Suprapubic skin (tissue), 4 donors: ENCODE data around the gene KIF11. TPM values are rescaled to one million over a fixed set of nuclear protein-coding genes. Genes with fewer than 3 reads are reported as not detected.

Experiments used
- DNase-seq, 2 donors: peaks; one replicate each; pipeline ENCODE4 v3.0.0-alpha.2; 2019; ENCODE audit warnings: low spot score in 2 of 2
- H3K27ac ChIP-seq: fragments of 200-600 bp; sonication (generic); one replicate; pipeline ENCODE4 v1.5.1; 2019
- H3K27me3 ChIP-seq: fragments of 200-600 bp; sonication (generic); one replicate; pipeline ENCODE4 v1.5.1; 2019
- H3K36me3 ChIP-seq: fragments of 200-600 bp; sonication (generic); one replicate; pipeline ENCODE4 v1.5.1; 2019
- H3K4me1 ChIP-seq: fragments of 200-600 bp; sonication (generic); one replicate; pipeline ENCODE4 v1.5.1; 2019
- H3K4me3 ChIP-seq: fragments of 200-600 bp; sonication (generic); one replicate; pipeline ENCODE4 v1.5.1; 2019; ENCODE audit warnings: mild to moderate bottlenecking
- H3K9me3 ChIP-seq: fragments of 200-600 bp; sonication (generic); one replicate; pipeline ENCODE4 v1.5.1; 2019
- EP300 ChIP-seq: sonication (generic); formaldehyde crosslinking; IDR thresholded peaks from one replicate; pipeline ENCODE4 v1.6.1; 2017; ENCODE audit warnings: antibody characterized with exemption
- POLR2A ChIP-seq, 2 donors: fragments of 450-650 bp; IDR thresholded peaks; one replicate each; pipeline ENCODE4 v1.6.1; 2017; ENCODE audit warnings: antibody characterized with exemption in 2 of 2, mild to moderate bottlenecking in 2 of 2, moderate library complexity in 2 of 2
- POLR2AphosphoS5 ChIP-seq, 3 donors: sonication (generic); formaldehyde crosslinking; IDR thresholded peaks; one replicate each; pipeline ENCODE4 v1.6.1; 2017; ENCODE audit warnings: antibody characterized with exemption in 3 of 3
- WGBS: methylation state at CpG from one replicate; pipeline ENCODE4 v1.1.5; 2018; 5-methylcytosine and 5-hydroxymethylcytosine counted together
- total RNA-seq, 4 donors: library from RNA; depleted of rRNA; stranded (reverse); fragments of >200 nt; gene quantifications; one replicate each; pipeline ENCODE4 v1.1.0, GENCODE V29; 2016
- TF ChIP-seq, protein P1 (sequence below), 2 donors: fragments of 200-600 bp in 1 of 2; fragments of 450-650 bp in 1 of 2; sonication (generic) in 1 of 2; IDR thresholded peaks; one replicate each; pipeline ENCODE4 v1.5.1; 2016 to 2019; ENCODE audit warnings: antibody characterized with exemption in 2 of 2, mild to moderate bottlenecking in 1 of 2, moderate library complexity in 1 of 2

The KIF11 gene
- 1 to 10 TPM; 3.1 to 5.4 (median 4.1) TPM for total RNA-seq

DNA sequence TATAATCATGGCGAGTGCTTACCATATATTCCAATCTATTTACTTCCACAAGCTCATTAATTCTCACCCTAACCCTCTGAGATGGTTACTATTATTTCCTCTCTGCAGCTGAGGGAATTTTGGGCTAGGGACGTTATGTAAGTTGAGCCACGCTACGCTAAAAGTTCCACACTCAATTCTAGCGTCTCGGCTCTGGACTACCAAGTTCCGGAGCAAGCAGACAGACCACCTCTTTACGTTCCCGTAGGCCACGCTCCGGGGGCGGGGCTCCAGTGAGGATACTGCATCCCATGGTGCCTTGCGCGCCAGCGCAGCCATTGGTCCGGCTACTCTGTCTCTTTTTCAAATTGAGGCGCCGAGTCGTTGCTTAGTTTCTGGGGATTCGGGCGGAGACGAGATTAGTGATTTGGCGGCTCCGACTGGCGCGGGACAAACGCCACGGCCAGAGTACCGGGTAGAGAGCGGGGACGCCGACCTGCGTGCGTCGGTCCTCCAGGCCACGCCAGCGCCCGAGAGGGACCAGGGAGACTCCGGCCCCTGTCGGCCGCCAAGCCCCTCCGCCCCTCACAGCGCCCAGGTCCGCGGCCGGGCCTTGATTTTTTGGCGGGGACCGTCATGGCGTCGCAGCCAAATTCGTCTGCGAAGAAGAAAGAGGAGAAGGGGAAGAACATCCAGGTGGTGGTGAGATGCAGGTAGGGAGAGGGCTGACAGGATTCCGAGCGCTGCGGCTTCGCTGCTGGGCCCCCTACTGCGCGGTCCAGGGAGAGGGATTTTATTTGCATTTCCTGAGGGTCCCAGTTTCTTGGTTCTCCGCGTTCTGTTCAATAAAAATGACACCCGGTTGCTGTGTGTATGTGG, at the start of gene KIF11:
TSS of gene KIF11 (plus strand) at position 370 of the 858 bp plus-strand sequence. CDS start at position 616, 246 bp downstream.
- H3K4me3 ChIP-seq = peak within 1 kb of the TSS; percentile 83
- WGBS = under 1% methylated on average over 47 of the region's 61 CpGs
- H3K4me1 ChIP-seq = peaks cover 26% of the 10 kb centered on the region
- DNase-seq = peak; percentile 98
- no peaks in the 10 kb centered on the region for H3K27me3 ChIP-seq
- H3K36me3 ChIP-seq = no peaks in the 10 kb centered on the region
- H3K27ac ChIP-seq = peak within 1 kb of the TSS; percentile 94
- TF ChIP-seq POLR2AphosphoS5 (IDR thresholded peaks at IDR 0.05) = peak in 2 of 3 donors; percentile 73 to 74
- TF ChIP-seq POLR2A (IDR thresholded peaks at IDR 0.05) = peak; percentile 81 to 87
- TF ChIP-seq EP300 = no peak
- H3K9me3 ChIP-seq = no peaks in the 10 kb centered on the region

DNA sequence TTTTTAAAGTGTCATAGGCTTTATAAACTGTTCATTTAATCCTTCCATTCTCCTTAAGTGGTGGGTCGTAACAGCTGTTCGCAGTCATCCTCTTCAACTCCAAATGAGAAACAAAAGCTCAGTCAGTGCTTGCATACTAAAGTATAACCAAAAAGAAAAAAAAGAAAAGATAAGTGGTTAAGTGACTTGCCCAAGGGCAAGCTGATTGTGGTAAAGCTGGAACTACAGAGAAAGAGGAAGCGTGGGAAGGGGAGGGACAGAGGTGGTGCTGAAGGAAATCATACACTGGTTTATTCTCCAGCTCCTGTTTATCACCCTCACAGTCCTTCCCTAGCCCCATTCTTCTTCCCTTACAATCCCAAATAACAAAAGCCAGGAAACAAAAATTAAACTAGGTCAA, 48.6 kb upstream of the KIF11 start:
- DNase-seq = no peak
- WGBS = 44% methylated on average over 3 of the region's 3 CpGs
- peaks cover 15% of the 10 kb centered on the region for H3K4me1 ChIP-seq
- no peaks in the 10 kb centered on the region for H3K9me3 ChIP-seq
- TF ChIP-seq, protein P1, sequence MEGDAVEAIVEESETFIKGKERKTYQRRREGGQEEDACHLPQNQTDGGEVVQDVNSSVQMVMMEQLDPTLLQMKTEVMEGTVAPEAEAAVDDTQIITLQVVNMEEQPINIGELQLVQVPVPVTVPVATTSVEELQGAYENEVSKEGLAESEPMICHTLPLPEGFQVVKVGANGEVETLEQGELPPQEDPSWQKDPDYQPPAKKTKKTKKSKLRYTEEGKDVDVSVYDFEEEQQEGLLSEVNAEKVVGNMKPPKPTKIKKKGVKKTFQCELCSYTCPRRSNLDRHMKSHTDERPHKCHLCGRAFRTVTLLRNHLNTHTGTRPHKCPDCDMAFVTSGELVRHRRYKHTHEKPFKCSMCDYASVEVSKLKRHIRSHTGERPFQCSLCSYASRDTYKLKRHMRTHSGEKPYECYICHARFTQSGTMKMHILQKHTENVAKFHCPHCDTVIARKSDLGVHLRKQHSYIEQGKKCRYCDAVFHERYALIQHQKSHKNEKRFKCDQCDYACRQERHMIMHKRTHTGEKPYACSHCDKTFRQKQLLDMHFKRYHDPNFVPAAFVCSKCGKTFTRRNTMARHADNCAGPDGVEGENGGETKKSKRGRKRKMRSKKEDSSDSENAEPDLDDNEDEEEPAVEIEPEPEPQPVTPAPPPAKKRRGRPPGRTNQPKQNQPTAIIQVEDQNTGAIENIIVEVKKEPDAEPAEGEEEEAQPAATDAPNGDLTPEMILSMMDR (IDR thresholded peaks at IDR 0.05) = no peak
- TF ChIP-seq POLR2A (IDR thresholded peaks at IDR 0.05) = no peak
- TF ChIP-seq EP300 = no peak
- no peak for TF ChIP-seq POLR2AphosphoS5 (IDR thresholded peaks at IDR 0.05)
- no peak overlapping the region for H3K27ac ChIP-seq
- no peaks in the 10 kb centered on the region for H3K27me3 ChIP-seq
- H3K36me3 ChIP-seq = peaks cover 5% of the 10 kb centered on the region
- no peak overlapping the region for H3K4me3 ChIP-seq

DNA sequence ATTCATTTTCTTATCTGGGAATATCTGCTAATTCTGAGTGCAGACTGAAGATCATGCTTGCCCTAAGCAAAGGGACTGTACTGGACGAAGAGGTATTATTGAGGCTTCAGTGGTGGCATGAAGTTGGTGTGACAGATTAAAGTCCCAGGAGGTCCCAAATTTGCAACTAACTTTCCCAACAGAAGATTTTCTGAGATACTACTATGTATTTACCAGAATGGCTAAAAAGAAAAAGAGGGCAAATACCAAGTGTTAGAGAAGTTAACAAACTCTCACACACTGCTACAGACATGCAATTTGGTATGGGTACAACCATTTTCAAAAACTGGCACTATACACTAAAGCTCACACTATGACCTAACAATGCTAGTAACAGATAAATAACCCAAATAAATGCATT, 47.4 kb upstream of the KIF11 start:
- 83% methylated on average over 1 of the region's 1 CpG for WGBS

DNA sequence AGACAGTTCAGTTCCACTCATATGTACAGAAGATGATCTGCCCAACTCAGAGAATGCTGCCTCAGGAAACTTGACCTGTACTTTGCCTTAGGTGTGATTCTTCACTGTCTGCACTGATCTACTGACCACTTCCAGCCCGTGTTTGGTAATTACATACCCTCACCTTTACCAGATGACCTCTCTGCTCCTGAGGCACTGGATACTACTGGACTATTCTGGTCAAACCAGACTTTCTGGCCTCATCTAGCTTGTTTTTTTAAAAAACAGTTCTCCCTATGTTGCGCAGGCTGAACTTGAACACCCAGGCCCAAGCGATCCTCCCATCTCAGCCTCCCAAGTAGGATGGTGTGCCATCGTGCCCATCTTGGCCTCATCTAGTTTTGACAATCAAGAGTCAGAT, 45.3 kb upstream of the KIF11 start:
- no peaks in the 10 kb centered on the region for H3K9me3 ChIP-seq
- WGBS = 94% methylated on average over 4 of the region's 4 CpGs
- no peak overlapping the region for H3K4me3 ChIP-seq
- peaks cover 10% of the 10 kb centered on the region for H3K36me3 ChIP-seq
- no peaks in the 10 kb centered on the region for H3K27me3 ChIP-seq
- H3K27ac ChIP-seq = no peak overlapping the region
- peaks cover 15% of the 10 kb centered on the region for H3K4me1 ChIP-seq
- TF ChIP-seq POLR2AphosphoS5 (IDR thresholded peaks at IDR 0.05) (no peak), EP300 (no peak), POLR2A (IDR thresholded peaks at IDR 0.05) (no peak)
- TF ChIP-seq, protein P1 (IDR thresholded peaks at IDR 0.05) = no peak
- DNase-seq = no peak

More for the DNA sequence above, 47.4 kb upstream of the KIF11 start:
- no peaks in the 10 kb centered on the region for H3K27me3 ChIP-seq
- H3K36me3 ChIP-seq = peaks cover 5% of the 10 kb centered on the region
- TF ChIP-seq EP300 (no peak), POLR2AphosphoS5 (IDR thresholded peaks at IDR 0.05) (no peak), POLR2A (IDR thresholded peaks at IDR 0.05) (no peak)
- TF ChIP-seq, protein P1 (IDR thresholded peaks at IDR 0.05) = no peak
- peaks cover 15% of the 10 kb centered on the region for H3K4me1 ChIP-seq
- DNase-seq = no peak
- H3K27ac ChIP-seq = no peak overlapping the region
- no peak overlapping the region for H3K4me3 ChIP-seq
- H3K9me3 ChIP-seq = no peaks in the 10 kb centered on the region

DNA sequence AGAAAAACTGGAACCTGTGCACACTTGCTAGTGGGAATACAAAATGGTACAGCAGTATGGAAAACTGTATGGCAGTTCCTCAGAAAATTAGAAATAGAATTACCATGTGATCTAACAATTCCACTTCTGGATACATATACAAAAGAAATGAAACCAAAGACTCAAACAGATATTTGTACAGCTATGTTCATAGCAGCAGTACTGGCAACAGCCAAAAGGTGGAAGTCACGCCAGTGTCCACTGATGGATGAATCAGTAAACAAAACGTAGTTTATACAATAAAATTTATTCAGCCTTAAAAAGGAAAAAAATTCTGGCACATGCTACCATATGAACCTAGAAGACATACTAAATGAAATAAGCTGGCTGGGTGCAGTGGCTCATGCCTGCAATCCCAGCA, 42.0 kb upstream of the KIF11 start:
- TF ChIP-seq, protein P1 (IDR thresholded peaks at IDR 0.05) = no peak
- TF ChIP-seq POLR2A (IDR thresholded peaks at IDR 0.05) (no peak), POLR2AphosphoS5 (IDR thresholded peaks at IDR 0.05) (no peak), EP300 (no peak)
- no peaks in the 10 kb centered on the region for H3K27me3 ChIP-seq
- peaks cover 27% of the 10 kb centered on the region for H3K36me3 ChIP-seq
- H3K27ac ChIP-seq = no peak overlapping the region
- H3K4me1 ChIP-seq = no peaks in the 10 kb centered on the region
- DNase-seq = no peak
- peaks cover 11% of the 10 kb centered on the region for H3K9me3 ChIP-seq
- whole genome bisulfite sequencing = 60% methylated on average over 2 of the region's 2 CpGs
- H3K4me3 ChIP-seq = no peak overlapping the region
